ENCODE data around the gene C1orf105. TPM values are rescaled to one million over a fixed set of nuclear protein-coding genes. Genes with fewer than 3 reads are reported as not detected.
A peak's percentile ranks its signal among the peaks of the same experiment; 100 is the strongest.

C1orf105 gene
- total and polyA plus RNA-seq, 8 donors = 0.27 TPM; not detected in 7

DNA sequence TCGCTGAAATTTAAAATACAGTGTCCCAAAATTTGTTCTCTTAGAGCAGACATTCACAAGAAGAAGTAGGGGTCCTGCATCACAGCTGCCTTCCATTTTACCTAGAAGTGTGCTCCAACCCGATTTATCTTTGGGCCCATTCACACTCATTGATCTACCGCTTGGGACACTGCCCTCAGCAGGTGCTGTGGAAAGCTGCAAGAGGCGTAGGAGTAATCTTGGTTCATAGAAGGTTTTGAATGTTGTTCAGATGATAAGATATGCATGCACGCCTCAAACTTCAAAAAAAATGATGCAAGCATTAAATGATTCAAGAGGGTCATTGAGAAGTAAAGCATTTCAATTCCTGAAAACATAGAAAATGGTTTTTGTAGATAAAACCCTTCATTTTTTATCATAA, 18.6 kb upstream of the C1orf105 start:
- H3K36me3 ChIP-seq = no peaks in the 10 kb centered on the region
- peak overlapping the region in 1 of 2 donors; percentile 50 for H3K27ac ChIP-seq
- H3K9me3 ChIP-seq = no peaks in the 10 kb centered on the region
- H3K4me3 ChIP-seq = no peak overlapping the region
- H3K4me1 ChIP-seq = peaks cover 10 to 11% of the 10 kb centered on the region in 2 donors
- no peak for DNase-seq
- TF ChIP-seq, protein P1, sequence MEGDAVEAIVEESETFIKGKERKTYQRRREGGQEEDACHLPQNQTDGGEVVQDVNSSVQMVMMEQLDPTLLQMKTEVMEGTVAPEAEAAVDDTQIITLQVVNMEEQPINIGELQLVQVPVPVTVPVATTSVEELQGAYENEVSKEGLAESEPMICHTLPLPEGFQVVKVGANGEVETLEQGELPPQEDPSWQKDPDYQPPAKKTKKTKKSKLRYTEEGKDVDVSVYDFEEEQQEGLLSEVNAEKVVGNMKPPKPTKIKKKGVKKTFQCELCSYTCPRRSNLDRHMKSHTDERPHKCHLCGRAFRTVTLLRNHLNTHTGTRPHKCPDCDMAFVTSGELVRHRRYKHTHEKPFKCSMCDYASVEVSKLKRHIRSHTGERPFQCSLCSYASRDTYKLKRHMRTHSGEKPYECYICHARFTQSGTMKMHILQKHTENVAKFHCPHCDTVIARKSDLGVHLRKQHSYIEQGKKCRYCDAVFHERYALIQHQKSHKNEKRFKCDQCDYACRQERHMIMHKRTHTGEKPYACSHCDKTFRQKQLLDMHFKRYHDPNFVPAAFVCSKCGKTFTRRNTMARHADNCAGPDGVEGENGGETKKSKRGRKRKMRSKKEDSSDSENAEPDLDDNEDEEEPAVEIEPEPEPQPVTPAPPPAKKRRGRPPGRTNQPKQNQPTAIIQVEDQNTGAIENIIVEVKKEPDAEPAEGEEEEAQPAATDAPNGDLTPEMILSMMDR (IDR thresholded peaks at IDR 0.05) = no peak
- intact Hi-C loops (cut with DNase I) = loop anchor here in 1 of 2 donors (10.0 kb wide), 1 partner anchor 397 kb away; no protein-coding TSS in a partner anchor
- ATAC-seq = no peak
- no peaks in the 10 kb centered on the region for H3K27me3 ChIP-seq

DNA sequence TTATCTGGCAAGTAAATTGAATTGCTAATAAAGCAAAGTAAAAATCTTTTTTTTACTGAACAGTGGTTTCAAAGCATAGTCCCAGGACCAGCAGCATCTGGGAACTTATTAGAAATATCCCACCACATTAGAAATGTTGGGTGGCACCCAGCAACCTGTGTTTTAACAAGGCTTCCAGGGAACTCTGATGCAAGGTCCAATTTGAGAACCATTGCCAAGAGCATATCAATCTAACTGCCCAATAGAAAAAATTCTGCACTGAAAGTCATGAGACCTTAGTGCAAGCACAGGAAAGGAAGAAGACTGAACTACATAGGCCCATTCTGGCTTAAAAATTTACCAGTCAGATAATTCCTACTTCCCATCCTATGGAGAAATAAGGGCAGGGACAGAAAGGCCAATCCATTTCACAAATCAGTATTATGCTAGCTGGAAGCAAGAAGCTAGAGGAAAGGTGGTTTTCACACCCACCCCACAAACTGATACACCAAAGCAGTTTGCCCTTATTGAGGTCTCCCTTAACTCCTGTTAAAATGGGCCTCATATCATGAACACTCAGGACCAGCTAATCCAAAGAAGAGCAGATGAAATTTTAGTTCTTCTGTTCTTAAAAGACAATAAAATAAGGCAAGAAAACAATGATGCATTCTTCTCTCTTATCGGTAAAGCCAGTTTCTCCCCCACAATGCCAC, 17.5 kb upstream of the C1orf105 start:
- H3K36me3 ChIP-seq = no peaks in the 10 kb centered on the region
- H3K27me3 ChIP-seq = no peaks in the 10 kb centered on the region
- H3K4me1 ChIP-seq = peaks cover 10% of the 10 kb centered on the region in 2 donors
- no peak overlapping the region for H3K27ac ChIP-seq
- H3K4me3 ChIP-seq = no peak overlapping the region
- no peaks in the 10 kb centered on the region for H3K9me3 ChIP-seq
- intact Hi-C loops (cut with DNase I) = loop anchor here in 1 of 2 donors (10.0 kb wide), 1 partner anchor 398 kb away; no protein-coding TSS in a partner anchor
- TF ChIP-seq, protein P1 (IDR thresholded peaks at IDR 0.05) = no peak
- ATAC-seq (no peak), DNase-seq (no peak)

DNA sequence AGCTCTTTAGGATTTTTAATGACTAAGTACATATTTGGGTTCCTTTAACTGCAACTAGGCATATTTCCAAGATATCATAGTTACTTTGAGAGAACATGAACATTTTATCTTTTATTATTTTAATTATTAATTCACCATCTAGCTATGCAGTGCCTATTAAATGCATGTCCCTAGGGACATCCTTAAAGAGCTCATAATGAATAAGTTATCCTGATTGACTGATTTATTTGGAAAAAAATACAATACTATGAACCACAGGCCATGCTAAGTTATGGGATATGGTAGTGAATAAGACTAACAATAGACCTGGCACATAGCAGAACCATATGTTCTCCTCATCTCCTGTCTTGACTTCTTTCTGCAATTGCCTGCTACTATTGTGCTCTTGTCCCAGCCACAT, 16.4 kb upstream of the C1orf105 start:
- H3K9me3 ChIP-seq = no peaks in the 10 kb centered on the region
- intact Hi-C loops (cut with DNase I) = loop anchor here in 1 of 2 donors (10.0 kb wide), 1 partner anchor 399 kb away; no protein-coding TSS in a partner anchor
- TF ChIP-seq, protein P1 (IDR thresholded peaks at IDR 0.05) = no peak
- no peak overlapping the region for H3K27ac ChIP-seq
- no peaks in the 10 kb centered on the region for H3K36me3 ChIP-seq
- no peak overlapping the region for H3K4me3 ChIP-seq
- no peaks in the 10 kb centered on the region for H3K27me3 ChIP-seq
- H3K4me1 ChIP-seq = peaks cover 3 to 5% of the 10 kb centered on the region in 2 donors
- no peak for ATAC-seq
- no peak for DNase-seq

DNA sequence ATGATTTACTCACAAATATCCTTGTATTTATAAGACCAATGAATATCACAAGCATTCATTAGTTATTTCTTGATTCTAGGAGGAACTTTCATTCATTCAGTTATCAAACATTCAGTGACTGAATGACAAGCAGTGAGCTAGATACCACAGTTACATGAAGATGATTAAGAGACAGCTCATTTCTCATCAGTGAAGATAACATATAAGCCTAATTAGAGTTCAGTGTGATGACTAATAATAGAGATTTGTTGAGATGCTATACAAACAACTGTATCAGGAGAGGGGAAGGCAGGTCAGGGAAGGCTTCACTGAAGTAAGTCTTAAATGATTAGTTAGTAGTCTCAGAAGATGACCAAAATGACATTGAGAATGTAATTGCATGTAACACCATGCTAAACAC, 14.6 kb upstream of the C1orf105 start:
- ATAC-seq = no peak
- no peaks in the 10 kb centered on the region for H3K4me1 ChIP-seq
- H3K9me3 ChIP-seq = no peaks in the 10 kb centered on the region
- H3K36me3 ChIP-seq = no peaks in the 10 kb centered on the region
- H3K27ac ChIP-seq = no peak overlapping the region
- no peak overlapping the region for H3K4me3 ChIP-seq
- TF ChIP-seq, protein P1 (IDR thresholded peaks at IDR 0.05) = no peak
- intact Hi-C loops (cut with DNase I) = loop anchor here in 1 of 2 donors (10.0 kb wide), 1 partner anchor 401 kb away; no protein-coding TSS in a partner anchor
- no peak for DNase-seq
- no peaks in the 10 kb centered on the region for H3K27me3 ChIP-seq

DNA sequence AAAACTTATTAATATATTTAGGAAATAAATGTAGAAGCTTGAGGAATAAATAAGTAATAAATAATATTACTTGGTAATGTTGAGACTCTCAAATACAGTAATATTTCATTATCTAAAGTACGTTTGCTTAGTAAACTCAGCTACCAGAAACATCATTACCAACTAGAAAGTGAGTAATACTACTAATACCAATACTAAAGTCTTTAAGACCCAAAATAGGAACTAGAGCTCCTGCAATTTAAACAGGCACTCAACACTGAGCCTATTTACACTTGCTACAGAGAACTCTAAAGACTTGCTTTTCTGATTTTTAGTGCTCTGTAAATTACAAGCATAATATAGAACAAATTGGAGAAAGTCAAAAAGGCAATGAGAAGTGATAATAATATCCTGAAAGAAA, 13.5 kb upstream of the C1orf105 start:
- TF ChIP-seq, protein P1 (IDR thresholded peaks at IDR 0.05) = no peak
- intact Hi-C loops (cut with DNase I) = loop anchor here in 1 of 2 donors (10.0 kb wide), 1 partner anchor 402 kb away; no protein-coding TSS in a partner anchor
- H3K4me3 ChIP-seq = no peak overlapping the region

More for the DNA sequence above, 13.5 kb upstream of the C1orf105 start:
- Histone ChIP-seq H3K27me3 (no peaks in the 10 kb centered on the region), H3K27ac (no peak overlapping the region), H3K4me1 (no peaks in the 10 kb centered on the region), H3K36me3 (no peaks in the 10 kb centered on the region), H3K9me3 (no peaks in the 10 kb centered on the region)
- DNase-seq = no peak
- ATAC-seq = no peak
